Peyer's patch (tissue), 4 donors: ENCODE data around the gene MANBA. TPM values are rescaled to one million over a fixed set of nuclear protein-coding genes. Genes with fewer than 3 reads are reported as not detected.
"Not testable (repeated sequence)": the region's sequence is repeated elsewhere in the genome, so short reads cannot be mapped to it uniquely, and the experiment has no call there.

Experiments
- DNase-seq, 3 donors: peaks; one replicate each; pipeline ENCODE4 v3.0.0-alpha.2; 2017 to 2019
- H3K27ac ChIP-seq, 4 donors: fragments of 200-600 bp; sonication (generic); one replicate each; pipeline ENCODE4 v1.5.1; 2016 to 2019
- H3K27me3 ChIP-seq, 2 donors: fragments of 200-600 bp; sonication (generic); one replicate each; pipeline ENCODE4 v1.5.1; 2019
- H3K36me3 ChIP-seq, 3 donors: fragments of 200-600 bp; sonication (generic); one replicate each; pipeline ENCODE4 v1.5.1; 2016 to 2019
- H3K4me1 ChIP-seq, 4 donors: fragments of 200-600 bp; sonication (generic); one replicate each; pipeline ENCODE4 v1.5.1; 2016 to 2019
- H3K4me3 ChIP-seq, 4 donors: fragments of 200-600 bp; sonication (generic); 1 replicate in 3 of 4; 2 replicates in 1 of 4; pipeline ENCODE4 v1.5.1; 2016 to 2019; ENCODE audit warnings: mild to moderate bottlenecking in 1 of 4
- H3K9me3 ChIP-seq, 4 donors: fragments of 200-600 bp; sonication (generic); one replicate each; pipeline ENCODE4 v1.5.1; 2016 to 2019; ENCODE audit warnings: mild to moderate bottlenecking in 1 of 4
- CTCF ChIP-seq, 6 experiments: fragments of 450-650 bp in 4 of 6; fragments of 200-600 bp in 2 of 6; sonication (generic) in 1 of 6; IDR thresholded peaks; one replicate each; pipeline ENCODE4 v1.5.1; 2017 to 2019; ENCODE audit warnings: antibody characterized with exemption in 6 of 6, mild to moderate bottlenecking in 3 of 6, moderate library complexity in 1 of 6
- POLR2A ChIP-seq, 2 donors: fragments of 450-650 bp; IDR thresholded peaks; one replicate each; pipeline ENCODE4 v1.5.1; 2017; ENCODE audit warnings: antibody characterized with exemption in 2 of 2, mild to moderate bottlenecking in 2 of 2, moderate library complexity in 2 of 2
- total RNA-seq, 4 donors: library from RNA; depleted of rRNA; stranded (reverse); fragments of >200 nt; gene quantifications; one replicate each; pipeline ENCODE4 v1.1.0, GENCODE V29; 2016

Gene MANBA
- total RNA-seq, 4 donors from 2014 or later, result 23.3 to 54.5 (median 33.6) TPM

GRCh38 chr4:102627831-102628523, 132.8 kb downstream of the MANBA start:
- Histone ChIP-seq H3K36me3 (peaks cover 0 to 12% (median 0%) of the 10 kb centered on the region in 3 donors), H3K27me3 (no peaks in the 10 kb centered on the region), H3K27ac (no peak overlapping the region), H3K9me3 (no peaks in the 10 kb centered on the region), H3K4me3 (no peak overlapping the region), H3K4me1 (peaks cover 0 to 3% (median 0%) of the 10 kb centered on the region in 4 donors)
- TF ChIP-seq POLR2A (IDR thresholded peaks at IDR 0.05) (no peak), CTCF (IDR thresholded peaks at IDR 0.05) (no peak)
- no peak for DNase-seq

- peak in 4 of 6 experiments; percentile 25 to 47 (median 38) for TF ChIP-seq CTCF (IDR thresholded peaks at IDR 0.05)
- TF ChIP-seq POLR2A (IDR thresholded peaks at IDR 0.05), result no peak
- Histone ChIP-seq H3K27me3 (no peaks in the 10 kb centered on the region), H3K27ac (no peak overlapping the region), H3K9me3 (no peaks in the 10 kb centered on the region), H3K4me3 (no peak overlapping the region), H3K4me1 (peaks cover 0 to 9% (median 0%) of the 10 kb centered on the region in 4 donors), H3K36me3 (no peaks in the 10 kb centered on the region)
- peak in 2 of 3 donors; percentile 33 to 73 for DNase-seq
Observed at GRCh38 chr4:102625232-102625930, 135.4 kb downstream of the MANBA start.

- TF ChIP-seq POLR2A (IDR thresholded peaks at IDR 0.05) (no peak), CTCF (IDR thresholded peaks at IDR 0.05) (no peak)
- peaks cover 0 to 14% (median 0%) of the 10 kb centered on the region in 4 donors for H3K4me1 ChIP-seq
- no peak for DNase-seq
Observed at GRCh38 chr4:102624505-102624904, 136.3 kb downstream of the MANBA start.

GRCh38 chr4:102623622-102624021, 137.1 kb downstream of the MANBA start:
- Histone ChIP-seq H3K27me3 (no peaks in the 10 kb centered on the region), H3K4me1 (peaks cover 0 to 15% (median 0%) of the 10 kb centered on the region in 4 donors), H3K36me3 (no peaks in the 10 kb centered on the region), H3K9me3 (no peaks in the 10 kb centered on the region), H3K4me3 (no peak overlapping the region), H3K27ac (no peak overlapping the region)
- no peak for DNase-seq
- TF ChIP-seq POLR2A (IDR thresholded peaks at IDR 0.05) (no peak), CTCF (IDR thresholded peaks at IDR 0.05) (no peak)

More at GRCh38 chr4:102624505-102624904, 136.3 kb downstream of the MANBA start:
- no peak overlapping the region for H3K4me3 ChIP-seq
- no peak overlapping the region for H3K27ac ChIP-seq
- no peaks in the 10 kb centered on the region for H3K36me3 ChIP-seq
- H3K27me3 ChIP-seq, result no peaks in the 10 kb centered on the region
- H3K9me3 ChIP-seq, result no peaks in the 10 kb centered on the region

GRCh38 chr4:102620697-102621497, 139.9 kb downstream of the MANBA start:
- peak; percentile 13 to 87 (median 58) for TF ChIP-seq CTCF (IDR thresholded peaks at IDR 0.05)
- TF ChIP-seq POLR2A (IDR thresholded peaks at IDR 0.05), result peak in 1 of 2 donors; percentile 11
- Histone ChIP-seq H3K4me1 (peaks cover 0 to 15% (median 0%) of the 10 kb centered on the region in 4 donors), H3K27ac (peak overlapping the region in 3 of 4 donors; percentile 40 to 68 (median 61)), H3K36me3 (peaks cover 0 to 9% (median 0%) of the 10 kb centered on the region in 3 donors), H3K4me3 (peak overlapping the region in 2 of 4 donors; percentile 35 to 37), H3K9me3 (no peaks in the 10 kb centered on the region), H3K27me3 (no peaks in the 10 kb centered on the region)
- peak in 1 of 3 donors; percentile 66 for DNase-seq

GRCh38 chr4:102619776-102620631, 140.8 kb downstream of the MANBA start:
- not testable (repeated sequence) for DNase-seq
- peak overlapping the region in 1 of 4 donors; percentile 35 for H3K4me3 ChIP-seq

GRCh38 chr4:102619021-102619420, 141.7 kb downstream of the MANBA start:
- H3K9me3 ChIP-seq, H3K4me3 ChIP-seq, H3K27ac ChIP-seq, DNase-seq, H3K27me3 ChIP-seq: not testable (repeated sequence)
- Histone ChIP-seq H3K4me1 (peaks cover 0 to 12% (median 0%) of the 10 kb centered on the region in 4 donors), H3K36me3 (peaks cover 0 to 27% (median 0%) of the 10 kb centered on the region in 3 donors)

More at GRCh38 chr4:102619776-102620631, 140.8 kb downstream of the MANBA start:
- not testable (repeated sequence) for H3K9me3 ChIP-seq, H3K27me3 ChIP-seq
- peak overlapping the region in 3 of 4 donors; percentile 40 to 68 (median 61) for H3K27ac ChIP-seq
- H3K4me1 ChIP-seq, result peaks cover 0 to 15% (median 0%) of the 10 kb centered on the region in 4 donors
- peaks cover 0 to 18% (median 0%) of the 10 kb centered on the region in 3 donors for H3K36me3 ChIP-seq
